CD8-positive, alpha-beta memory T cell (primary cell): ENCODE results near the gene KLHL26. TPM values are rescaled to one million over a fixed set of nuclear protein-coding genes. Genes with fewer than 3 reads are reported as not detected.
"Not testable (repeated sequence)": the region's sequence is repeated elsewhere in the genome, so short reads cannot be mapped to it uniquely, and the experiment has no call there.

ENCODE experiments used
- CTCF ChIA-PET: fragments of 350-600 bp; sonication (Branson Sonifier 250); formaldehyde crosslinking; loops from one replicate; lab custom pipeline; 2021; ENCODE audit warnings: antibody characterized with exemption; lab: Charles Lee
- POLR2A ChIA-PET: fragments of 350-600 bp; sonication (Branson Sonifier 250); formaldehyde crosslinking; loops from one replicate; lab custom pipeline; 2021; ENCODE audit warnings: antibody characterized with exemption; lab: Charles Lee
- DNase-seq, 5 donors: peaks; one replicate each; pipeline versions ENCODE4 v3.0.0 to v3.0.0-alpha.2; 2020 to 2022; ENCODE audit warnings: mixed read lengths in 1 of 5
- H3K27ac ChIP-seq: one replicate; pipeline ENCODE4 v1.7.0; 2013; ENCODE audit warnings: low read depth, mild to moderate bottlenecking, low read length, moderate library complexity
- H3K27me3 ChIP-seq: 2 replicates; pipeline ENCODE4 v1.7.0; 2013; ENCODE audit warnings: low read length, mild to moderate bottlenecking; ENCODE audit not compliant: insufficient read depth, poor library complexity, severe bottlenecking
- H3K36me3 ChIP-seq: 2 replicates; pipeline ENCODE4 v1.7.0; 2013; ENCODE audit warnings: mild to moderate bottlenecking, low read length, moderate library complexity; ENCODE audit not compliant: insufficient read depth
- H3K4me1 ChIP-seq: 2 replicates; pipeline ENCODE4 v1.7.0; 2013; ENCODE audit warnings: mild to moderate bottlenecking, low read length, moderate library complexity; ENCODE audit not compliant: insufficient read depth
- H3K4me3 ChIP-seq: 2 replicates; pipeline ENCODE4 v1.7.0; 2013; ENCODE audit warnings: mild to moderate bottlenecking, low read length
- H3K9me3 ChIP-seq: 2 replicates; pipeline ENCODE4 v1.7.0; 2013; ENCODE audit warnings: mild to moderate bottlenecking, low read length
- H3K27ac Mint-ChIP-seq, 8 donors: one replicate each; pipeline ENCODE4 v1.8.0; 2020 to 2021; ENCODE audit warnings: mixed read lengths in 8 of 8, mild to moderate bottlenecking in 6 of 8, inconsistent platforms in 3 of 8, moderate library complexity in 3 of 8
- H3K27me3 Mint-ChIP-seq, 2 donors: one replicate each; pipeline ENCODE4 v1.8.0; 2020 to 2021; ENCODE audit warnings: mixed read lengths in 2 of 2, mild to moderate bottlenecking in 1 of 2, moderate library complexity in 1 of 2
- H3K36me3 Mint-ChIP-seq, 3 donors: one replicate each; pipeline ENCODE4 v1.8.0; 2020 to 2021; ENCODE audit warnings: mixed read lengths in 3 of 3, inconsistent platforms in 1 of 3, mild to moderate bottlenecking in 1 of 3
- H3K4me1 Mint-ChIP-seq, 3 donors: one replicate each; pipeline ENCODE4 v1.8.0; 2020 to 2021; ENCODE audit warnings: mixed read lengths in 3 of 3, inconsistent platforms in 1 of 3, mild to moderate bottlenecking in 1 of 3
- H3K4me3 Mint-ChIP-seq, 7 donors: one replicate each; pipeline ENCODE4 v1.8.0; 2020 to 2021; ENCODE audit warnings: mixed read lengths in 7 of 7, mild to moderate bottlenecking in 6 of 7, moderate library complexity in 4 of 7, inconsistent platforms in 2 of 7
- H3K9me3 Mint-ChIP-seq, 5 donors: one replicate each; pipeline ENCODE4 v1.8.0; 2020 to 2022; ENCODE audit warnings: mixed read lengths in 5 of 5, mild to moderate bottlenecking in 3 of 5, moderate library complexity in 2 of 5, inconsistent platforms in 1 of 5
- polyA plus RNA-seq: library from polyadenylated mRNA; unstranded; fragments of 300-500 nt; fragmentation: Illumina TruSeq; gene quantifications from one replicate; pipeline ENCODE4 v1.2.3, GENCODE V29; 2021
- total RNA-seq, 2 experiments: library from RNA; stranded (reverse); gene quantifications; one replicate each; pipeline ENCODE4 v1.2.3, GENCODE V29; 2021

The KLHL26 gene
- total and polyA plus RNA-seq, 3 experiments from 2014 or later: 5.1 to 12.8 (median 12.4) TPM

DNA sequence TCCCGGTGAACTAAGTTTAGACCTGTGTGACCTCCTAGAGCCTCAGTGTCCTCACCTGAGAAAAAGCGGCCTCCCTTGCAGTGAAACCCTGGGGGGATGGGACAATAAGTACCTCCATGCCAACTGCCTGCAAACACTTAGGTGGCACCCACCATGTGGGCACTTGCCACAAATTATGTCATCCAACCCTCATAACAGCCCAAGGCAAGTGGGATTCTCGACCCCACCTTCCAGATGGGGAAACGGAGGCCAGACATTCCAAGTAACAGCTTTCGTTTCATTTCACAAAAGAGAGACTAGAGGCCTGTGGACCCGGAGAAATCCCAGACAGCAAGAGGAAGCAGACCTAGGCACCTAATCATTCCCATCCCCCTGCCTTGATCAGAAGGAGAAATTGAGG, 41.4 kb upstream of the KLHL26 start:
- Mint-ChIP-seq H3K4me1 (peaks cover 16 to 27% (median 19%) of the 10 kb centered on the region in 3 donors), H3K36me3 (peaks cover 0 to 16% (median 0%) of the 10 kb centered on the region in 3 donors), H3K27me3 (peaks cover 3 to 6% of the 10 kb centered on the region in 2 donors), H3K9me3 (no peaks in the 10 kb centered on the region), H3K27ac (peak overlapping the region in 3 of 8 donors; percentile 35 to 57 (median 55)), H3K4me3 (peak overlapping the region in 5 of 7 donors; percentile 37 to 55 (median 46))
- Histone ChIP-seq H3K27ac (no peak overlapping the region), H3K9me3 (no peaks in the 10 kb centered on the region), H3K27me3 (peaks cover 4% of the 10 kb centered on the region), H3K4me3 (no peak overlapping the region), H3K4me1 (peaks cover 17% of the 10 kb centered on the region), H3K36me3 (peaks cover 6% of the 10 kb centered on the region)
- CTCF ChIA-PET: interaction anchor here (0.6 to 4.3 kb wide), 2 partner anchors 124 to 253 kb away, joined by 3 to 25 read pairs; no protein-coding TSS in a partner anchor
- POLR2A ChIA-PET: no interaction called here
- peak in 1 of 5 donors; percentile 47 for DNase-seq

DNA sequence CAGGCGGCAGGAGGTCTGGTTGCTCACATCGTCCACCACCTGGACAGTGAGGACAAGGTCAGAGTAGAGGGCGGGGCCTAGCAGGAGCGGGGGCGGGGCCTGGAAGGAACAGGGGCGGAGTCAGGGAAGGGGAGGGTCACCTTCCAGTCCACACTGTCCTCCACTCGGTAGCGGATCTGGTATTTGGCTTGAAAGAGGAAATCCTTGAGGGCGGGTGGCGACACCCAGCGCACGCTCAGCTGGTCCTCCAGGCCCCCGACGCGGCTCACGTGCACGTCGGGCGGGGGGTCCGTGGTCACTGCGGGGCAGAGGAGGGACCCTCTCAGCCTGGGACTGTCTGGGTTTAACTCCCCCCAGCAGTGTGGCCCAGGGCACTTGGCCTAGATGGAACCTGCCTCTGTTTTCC, 40.1 kb upstream of the KLHL26 start:
- Histone ChIP-seq H3K9me3 (no peaks in the 10 kb centered on the region), H3K4me1 (peaks cover 12% of the 10 kb centered on the region), H3K27me3 (peaks cover 4% of the 10 kb centered on the region), H3K4me3 (no peak overlapping the region), H3K36me3 (no peaks in the 10 kb centered on the region), H3K27ac (peak overlapping the region; percentile 29)
- Mint-ChIP-seq H3K4me3 (no peak overlapping the region), H3K27me3 (peaks cover 0 to 8% of the 10 kb centered on the region in 2 donors), H3K9me3 (no peaks in the 10 kb centered on the region), H3K36me3 (peaks cover 0 to 6% (median 0%) of the 10 kb centered on the region in 3 donors), H3K4me1 (peaks cover 11 to 19% (median 13%) of the 10 kb centered on the region in 3 donors), H3K27ac (no peak overlapping the region)
- POLR2A ChIA-PET: no interaction called here
- CTCF ChIA-PET: interaction anchor here (0.6 kb wide), 1 partner anchor 46 kb away, joined by 3 read pairs; no protein-coding TSS in a partner anchor
- no peak for DNase-seq

DNA sequence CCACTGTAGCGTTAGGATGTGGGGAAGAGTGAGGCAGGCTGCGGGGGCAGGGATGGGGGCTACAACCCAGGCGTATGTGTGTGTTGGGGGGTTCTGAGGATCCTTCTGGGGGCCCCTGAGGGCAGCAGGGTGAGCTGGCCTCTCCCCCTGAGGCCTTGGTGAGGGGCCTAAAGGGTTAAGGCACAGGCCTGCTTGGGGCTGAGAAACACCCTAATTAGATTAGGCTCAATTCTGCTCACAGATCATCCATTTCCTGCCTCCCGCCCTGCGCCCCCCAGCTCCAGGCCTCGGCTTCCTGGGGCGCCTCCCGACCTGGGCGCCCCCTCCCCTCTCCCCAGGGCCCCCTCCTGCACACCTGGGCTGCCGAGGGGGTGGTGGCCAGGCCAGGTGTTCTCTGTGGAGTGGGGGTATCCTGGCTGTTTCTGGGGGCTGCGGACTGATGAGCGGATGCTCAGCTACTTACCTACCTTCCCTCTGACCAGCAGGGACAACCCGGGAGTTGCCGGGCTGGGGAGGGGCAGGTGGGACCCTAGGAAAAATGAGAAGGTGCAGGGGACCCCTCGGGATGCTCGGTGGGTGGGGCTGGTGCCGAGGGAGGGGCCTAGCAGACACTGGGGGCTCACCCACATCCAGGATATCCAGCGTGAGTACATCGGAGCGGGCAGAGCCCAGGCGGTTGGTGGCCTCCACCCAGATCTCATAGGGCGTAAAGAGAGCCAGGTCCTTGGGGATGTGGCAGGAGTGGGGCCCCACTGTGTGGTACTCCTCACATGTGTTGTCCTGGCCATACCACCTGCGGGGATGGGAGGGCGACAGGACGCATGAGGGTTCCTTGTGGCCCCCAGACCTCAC, 38.8 kb upstream of the KLHL26 start:
- CTCF ChIA-PET: interaction anchor here (1.3 kb wide), 1 partner anchor 9 kb away, joined by 5 read pairs; the partner anchor contains the start of gene REX1BD
- Mint-ChIP-seq H3K27me3 (peaks cover 0 to 16% of the 10 kb centered on the region in 2 donors), H3K4me3 (no peak overlapping the region), H3K9me3 (no peaks in the 10 kb centered on the region), H3K36me3 (peaks cover 0 to under 1% (median 0%) of the 10 kb centered on the region in 3 donors), H3K4me1 (peaks cover 11 to 20% (median 13%) of the 10 kb centered on the region in 3 donors), H3K27ac (no peak overlapping the region)
- Histone ChIP-seq H3K27ac (no peak overlapping the region), H3K36me3 (no peaks in the 10 kb centered on the region), H3K27me3 (peaks cover 7% of the 10 kb centered on the region), H3K9me3 (no peaks in the 10 kb centered on the region), H3K4me3 (no peak overlapping the region), H3K4me1 (peaks cover 12% of the 10 kb centered on the region)
- no peak for DNase-seq
- POLR2A ChIA-PET: interaction anchor here (0.6 kb wide), 1 partner anchor 605 kb away, joined by 5 read pairs; the partner anchor contains the start of gene NR2C2AP

DNA sequence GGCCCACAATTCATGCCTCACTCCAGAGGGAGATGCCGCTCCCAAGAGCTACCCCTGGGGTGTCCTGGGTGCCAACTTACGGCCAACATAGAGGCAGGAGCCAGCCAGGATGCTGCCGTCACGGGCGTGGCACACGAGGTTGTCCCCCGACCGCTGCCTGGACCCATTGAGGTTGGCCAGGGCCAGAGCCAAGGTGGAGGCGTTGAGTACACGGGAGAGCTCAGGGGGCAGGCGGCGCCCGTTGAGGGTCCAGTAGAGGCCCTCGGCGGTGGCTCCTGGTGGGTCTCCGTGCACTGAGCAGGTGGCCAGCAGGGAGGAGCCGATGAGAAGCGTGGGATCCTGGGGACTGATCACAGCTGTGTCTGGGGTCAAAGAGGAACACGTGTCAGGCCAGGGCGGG, 37.3 kb upstream of the KLHL26 start:
- peaks cover 5 to 23% of the 10 kb centered on the region in 2 donors for H3K27me3 Mint-ChIP-seq
- peaks cover 8 to 18% (median 8%) of the 10 kb centered on the region in 3 donors for H3K4me1 Mint-ChIP-seq

DNA sequence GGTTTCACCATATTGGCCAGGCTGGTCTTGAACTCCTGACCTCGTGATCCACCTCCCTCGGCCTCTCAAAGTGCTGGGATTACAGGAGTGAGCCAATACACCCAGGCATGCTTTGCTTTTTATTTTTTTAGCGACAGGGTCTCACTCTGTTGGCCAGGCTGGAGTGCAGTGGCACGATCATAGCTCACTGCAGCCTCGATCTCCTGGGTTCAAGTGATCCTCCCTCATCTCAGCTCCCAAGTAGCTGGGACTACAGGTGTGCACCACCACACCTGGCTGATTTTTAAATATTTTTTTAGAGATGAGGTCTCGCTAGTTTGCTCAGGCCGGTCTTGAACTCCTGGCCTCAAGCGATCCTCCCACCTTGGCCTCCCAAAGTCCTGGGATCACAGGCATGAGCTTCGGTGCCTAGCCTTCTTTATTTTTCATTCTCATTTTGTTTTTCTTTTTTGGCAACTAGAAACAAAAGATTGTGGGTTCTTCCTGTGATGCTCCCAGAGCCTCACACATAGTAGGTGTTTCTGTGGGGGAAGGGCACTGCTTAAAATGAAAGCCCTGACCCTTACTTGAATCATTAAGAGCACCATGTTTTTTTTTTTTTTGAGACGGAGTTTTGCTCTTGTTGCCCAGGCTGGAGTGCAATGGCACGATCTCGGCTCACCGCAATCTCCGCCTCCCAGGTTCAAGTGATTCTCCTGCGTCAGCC, 36.0 kb upstream of the KLHL26 start:
- POLR2A ChIA-PET, DNase-seq, H3K36me3 Mint-ChIP-seq, H3K27ac ChIP-seq, H3K4me3 Mint-ChIP-seq, H3K4me3 ChIP-seq, H3K4me1 ChIP-seq, H3K9me3 ChIP-seq, CTCF ChIA-PET, H3K9me3 Mint-ChIP-seq, H3K36me3 ChIP-seq, H3K27ac Mint-ChIP-seq: not testable (repeated sequence)
- Mint-ChIP-seq H3K27me3 (peaks cover 14 to 34% of the 10 kb centered on the region in 2 donors), H3K4me1 (peaks cover 4 to 13% (median 4%) of the 10 kb centered on the region in 3 donors)
- peaks cover 28% of the 10 kb centered on the region for H3K27me3 ChIP-seq

More for the DNA sequence above, 37.3 kb upstream of the KLHL26 start:
- Histone ChIP-seq H3K27me3 (peaks cover 15% of the 10 kb centered on the region), H3K4me3 (no peak overlapping the region), H3K4me1 (peaks cover 11% of the 10 kb centered on the region), H3K36me3 (no peaks in the 10 kb centered on the region), H3K9me3 (no peaks in the 10 kb centered on the region), H3K27ac (no peak overlapping the region)
- POLR2A ChIA-PET: no interaction called here
- no peaks in the 10 kb centered on the region for H3K9me3 Mint-ChIP-seq
- no peaks in the 10 kb centered on the region for H3K36me3 Mint-ChIP-seq
- CTCF ChIA-PET: no interaction called here
- no peak for DNase-seq
- no peak overlapping the region for H3K4me3 Mint-ChIP-seq
- no peak overlapping the region for H3K27ac Mint-ChIP-seq

DNA sequence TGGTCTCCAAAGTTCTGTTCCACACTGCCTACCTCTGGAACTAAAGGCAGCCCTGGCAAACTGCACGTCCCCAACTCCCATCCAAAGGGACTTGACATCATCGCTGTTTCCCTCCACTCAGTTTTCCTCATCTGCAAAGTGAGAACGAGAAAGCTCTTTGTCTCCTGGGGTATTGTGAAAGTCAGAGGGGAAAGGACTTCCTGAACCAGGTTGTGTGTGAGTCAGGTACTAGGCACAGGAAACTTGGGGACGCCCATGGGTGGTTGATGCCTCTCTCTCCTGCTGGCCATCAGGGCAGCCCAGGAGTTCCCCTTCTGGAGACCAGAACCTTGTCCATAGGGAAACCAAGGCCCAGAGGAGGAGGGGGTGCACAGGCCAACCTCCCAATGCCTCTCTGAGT, 35.0 kb upstream of the KLHL26 start:
- no peaks in the 10 kb centered on the region for H3K9me3 ChIP-seq
- Mint-ChIP-seq H3K9me3 (no peaks in the 10 kb centered on the region), H3K27ac (no peak overlapping the region), H3K4me1 (peaks cover 2 to 11% (median 4%) of the 10 kb centered on the region in 3 donors), H3K27me3 (peaks cover 14 to 34% of the 10 kb centered on the region in 2 donors), H3K4me3 (no peak overlapping the region), H3K36me3 (no peaks in the 10 kb centered on the region)
- H3K36me3 ChIP-seq: no peaks in the 10 kb centered on the region
- CTCF ChIA-PET: no interaction called here
- no peak overlapping the region for H3K4me3 ChIP-seq
- no peak overlapping the region for H3K27ac ChIP-seq
- POLR2A ChIA-PET: no interaction called here
- no peaks in the 10 kb centered on the region for H3K4me1 ChIP-seq
- peaks cover 26% of the 10 kb centered on the region for H3K27me3 ChIP-seq
- no peak for DNase-seq

DNA sequence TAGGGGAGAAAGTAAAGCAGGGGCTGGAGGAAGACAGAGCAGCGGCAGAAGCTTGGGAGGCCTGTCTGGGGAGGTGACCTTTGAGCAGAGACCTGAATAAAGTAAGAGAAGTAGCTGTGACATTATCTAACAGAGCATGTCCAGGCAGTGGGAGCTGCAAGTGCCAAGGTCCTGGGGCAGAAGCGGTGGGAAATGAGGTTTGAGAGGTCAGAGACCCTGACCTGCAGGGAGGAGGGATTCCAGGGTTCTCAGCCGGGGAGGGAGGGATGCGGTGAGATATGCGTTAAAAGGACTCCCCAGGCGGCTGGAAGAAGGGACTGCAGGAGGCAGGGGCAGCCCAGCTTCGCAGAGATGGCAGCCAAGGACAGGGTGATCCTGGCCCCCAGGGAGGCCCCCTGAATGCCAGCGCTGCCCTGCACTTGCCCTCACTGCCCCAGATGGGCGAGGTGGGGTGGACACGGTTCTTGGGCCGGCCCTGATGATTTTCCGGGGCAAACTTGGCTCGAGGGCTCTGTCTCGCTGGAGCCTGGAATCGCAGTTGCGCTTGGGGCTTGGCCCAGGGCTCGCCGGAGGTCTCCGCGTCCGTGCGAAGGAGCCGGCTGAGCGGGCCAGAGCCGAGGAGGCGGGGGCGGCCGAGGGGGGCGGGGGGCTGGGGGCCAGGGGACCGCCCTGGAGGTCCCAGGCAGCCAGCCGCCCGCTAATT, 33.4 kb upstream of the KLHL26 start:
- H3K36me3 ChIP-seq: no peaks in the 10 kb centered on the region
- no peak overlapping the region for H3K4me3 ChIP-seq
- no peak for DNase-seq
- Mint-ChIP-seq H3K36me3 (no peaks in the 10 kb centered on the region), H3K4me1 (peaks cover 4 to 25% (median 4%) of the 10 kb centered on the region in 3 donors), H3K27ac (peak overlapping the region in 1 of 8 donors; percentile 39), H3K9me3 (no peaks in the 10 kb centered on the region), H3K4me3 (peak overlapping the region in 1 of 7 donors; percentile 15), H3K27me3 (peaks cover 19 to 45% of the 10 kb centered on the region in 2 donors)
- H3K4me1 ChIP-seq: peaks cover 4% of the 10 kb centered on the region
- H3K27ac ChIP-seq: no peak overlapping the region
- POLR2A ChIA-PET: no interaction called here
- CTCF ChIA-PET: interaction anchor here (1.8 kb wide), 1 partner anchor 14 kb away, joined by 5 read pairs; the partner anchor contains the start of gene REX1BD
- no peaks in the 10 kb centered on the region for H3K9me3 ChIP-seq
- H3K27me3 ChIP-seq: peaks cover 36% of the 10 kb centered on the region
